HFFc6 (cell line): ENCODE results near the gene POP5. TPM values are rescaled to one million over a fixed set of nuclear protein-coding genes. Genes with fewer than 3 reads are reported as not detected.

Experiments
- DNase-seq: peaks from one replicate; pipeline ENCODE4 v3.0.0-alpha.2; 2018
- H3K27ac Mint-ChIP-seq: 2 replicates; pipeline ENCODE4 v1.8.0; 2020; ENCODE audit warnings: mild to moderate bottlenecking, mixed read lengths
- H3K27me3 Mint-ChIP-seq: 2 replicates; pipeline ENCODE4 v1.8.0; 2021; ENCODE audit warnings: mild to moderate bottlenecking, moderate library complexity, mixed read lengths; ENCODE audit not compliant: insufficient read depth
- H3K36me3 Mint-ChIP-seq: 2 replicates; pipeline ENCODE4 v1.8.0; 2021; ENCODE audit warnings: low read depth, mixed read lengths
- H3K4me1 Mint-ChIP-seq: 2 replicates; pipeline ENCODE4 v1.8.0; 2020; ENCODE audit warnings: low read depth, mixed read lengths
- H3K4me3 Mint-ChIP-seq: 2 replicates; pipeline ENCODE4 v1.8.0; 2020; ENCODE audit warnings: mild to moderate bottlenecking, moderate library complexity, mixed read lengths
- H3K9me3 Mint-ChIP-seq: 2 replicates; pipeline ENCODE4 v1.8.0; 2020; ENCODE audit warnings: mild to moderate bottlenecking, mixed read lengths
- total RNA-seq, 6 experiments: library from RNA; stranded (reverse); fragmentation: NEBNext Ultra II Directional; extraction: Animal tissue kit (Norgen Biotek cat#: 25700); gene quantifications; 2 replicates in 1 of 6; 3 replicates in 5 of 6; pipeline ENCODE4 v1.2.3, GENCODE V29; 2021
- TF ChIP-seq, protein P1 (sequence below): fragments of 200-600 bp; sonication (generic); IDR thresholded peaks from 2 replicates; pipeline ENCODE4 v1.5.0; 2021; ENCODE audit warnings: antibody characterized with exemption, mild to moderate bottlenecking

The POP5 gene
- total RNA-seq, 6 experiments from 2014 or later = 56.5 to 63.4 (median 60.6) TPM

- H3K4me3 Mint-ChIP-seq = no peak overlapping the region
- peak overlapping the region; percentile 24 for H3K27ac Mint-ChIP-seq
- no peaks in the 10 kb centered on the region for H3K9me3 Mint-ChIP-seq
- peaks cover 15% of the 10 kb centered on the region for H3K4me1 Mint-ChIP-seq
- no peak for DNase-seq
- H3K36me3 Mint-ChIP-seq = peaks cover 45% of the 10 kb centered on the region
- TF ChIP-seq, protein P1, sequence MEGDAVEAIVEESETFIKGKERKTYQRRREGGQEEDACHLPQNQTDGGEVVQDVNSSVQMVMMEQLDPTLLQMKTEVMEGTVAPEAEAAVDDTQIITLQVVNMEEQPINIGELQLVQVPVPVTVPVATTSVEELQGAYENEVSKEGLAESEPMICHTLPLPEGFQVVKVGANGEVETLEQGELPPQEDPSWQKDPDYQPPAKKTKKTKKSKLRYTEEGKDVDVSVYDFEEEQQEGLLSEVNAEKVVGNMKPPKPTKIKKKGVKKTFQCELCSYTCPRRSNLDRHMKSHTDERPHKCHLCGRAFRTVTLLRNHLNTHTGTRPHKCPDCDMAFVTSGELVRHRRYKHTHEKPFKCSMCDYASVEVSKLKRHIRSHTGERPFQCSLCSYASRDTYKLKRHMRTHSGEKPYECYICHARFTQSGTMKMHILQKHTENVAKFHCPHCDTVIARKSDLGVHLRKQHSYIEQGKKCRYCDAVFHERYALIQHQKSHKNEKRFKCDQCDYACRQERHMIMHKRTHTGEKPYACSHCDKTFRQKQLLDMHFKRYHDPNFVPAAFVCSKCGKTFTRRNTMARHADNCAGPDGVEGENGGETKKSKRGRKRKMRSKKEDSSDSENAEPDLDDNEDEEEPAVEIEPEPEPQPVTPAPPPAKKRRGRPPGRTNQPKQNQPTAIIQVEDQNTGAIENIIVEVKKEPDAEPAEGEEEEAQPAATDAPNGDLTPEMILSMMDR = no peak
- no peaks in the 10 kb centered on the region; the same call in 1 of the 2 replicates for H3K27me3 Mint-ChIP-seq
Measured at GRCh38 chr12:120573560-120573959, 7.6 kb downstream of the POP5 start.

DNA sequence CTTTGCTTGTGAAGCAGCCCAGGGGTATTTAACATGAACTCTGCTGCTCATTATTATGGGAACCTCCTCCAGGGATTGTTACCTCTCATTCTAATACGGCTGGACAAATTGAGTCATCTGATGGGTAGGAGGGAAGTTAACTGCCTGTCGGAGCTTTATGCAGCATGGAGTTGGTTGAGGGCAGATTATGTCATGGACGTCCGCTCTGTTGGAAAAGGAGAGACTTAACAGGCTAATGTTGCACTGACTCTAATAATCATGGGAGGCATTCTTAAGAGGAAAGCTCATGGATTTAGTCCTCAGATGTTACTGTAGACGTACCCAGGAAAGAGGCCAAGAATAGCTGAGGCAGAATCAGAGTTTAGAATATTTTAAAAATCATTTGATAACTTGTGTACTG is 9.9 kb downstream of the POP5 start:
- Mint-ChIP-seq H3K27ac (peak overlapping the region; percentile 54), H3K9me3 (no peaks in the 10 kb centered on the region), H3K4me1 (peaks cover 15% of the 10 kb centered on the region), H3K27me3 (no peaks in the 10 kb centered on the region), H3K36me3 (peaks cover 46% of the 10 kb centered on the region), H3K4me3 (no peak overlapping the region)
- TF ChIP-seq, protein P1 = no peak
- DNase-seq = peak; percentile 15

- Mint-ChIP-seq H3K36me3 (peaks cover 26% of the 10 kb centered on the region), H3K4me3 (no peak overlapping the region), H3K27ac (no peak overlapping the region), H3K9me3 (no peaks in the 10 kb centered on the region), H3K4me1 (no peaks in the 10 kb centered on the region), H3K27me3 (peaks cover 2% of the 10 kb centered on the region; the same call in 1 of the 2 replicates)
- DNase-seq = no peak
- TF ChIP-seq, protein P1 = no peak
Measured at GRCh38 chr12:120563495-120563894, 17.7 kb downstream of the POP5 start.

GRCh38 chr12:120562906-120563305 is 18.3 kb downstream of the POP5 start:
- Mint-ChIP-seq H3K4me1 (peaks cover 1% of the 10 kb centered on the region), H3K36me3 (peaks cover 27% of the 10 kb centered on the region), H3K9me3 (no peaks in the 10 kb centered on the region), H3K27ac (no peak overlapping the region), H3K4me3 (no peak overlapping the region), H3K27me3 (peaks cover 2% of the 10 kb centered on the region; the same call in 1 of the 2 replicates)
- TF ChIP-seq, protein P1 = no peak
- DNase-seq = no peak

- no peak for DNase-seq
- Mint-ChIP-seq H3K4me3 (no peak overlapping the region), H3K9me3 (no peaks in the 10 kb centered on the region), H3K27me3 (peaks cover 2% of the 10 kb centered on the region; the same call in 1 of the 2 replicates), H3K36me3 (peaks cover 25% of the 10 kb centered on the region), H3K27ac (peak overlapping the region; percentile 7; the same call in 1 of the 2 replicates), H3K4me1 (peaks cover 11% of the 10 kb centered on the region)
- TF ChIP-seq, protein P1 = no peak
Measured at GRCh38 chr12:120557589-120557988, 23.6 kb downstream of the POP5 start.

DNA sequence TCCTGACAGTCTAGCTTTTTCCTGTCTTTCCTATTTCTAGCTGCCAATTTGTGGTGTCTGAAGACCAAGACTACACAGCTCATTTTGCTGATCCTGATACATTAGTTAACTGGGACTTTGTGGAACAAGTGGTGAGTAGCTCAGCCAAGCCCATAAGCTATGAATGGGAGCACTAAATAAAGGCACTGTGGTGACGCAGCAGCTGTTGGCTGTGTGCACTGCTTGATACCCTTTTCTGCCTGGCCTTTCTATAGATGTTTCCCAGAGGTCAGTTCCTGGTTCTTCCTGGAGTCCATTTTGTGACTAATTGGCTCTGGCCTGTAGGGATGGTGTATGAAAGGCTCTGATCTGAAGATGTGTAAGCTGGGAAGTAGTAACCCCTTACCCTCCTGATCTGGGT is 26.5 kb downstream of the POP5 start:
- peaks cover 11% of the 10 kb centered on the region for H3K4me1 Mint-ChIP-seq
- H3K9me3 Mint-ChIP-seq = no peaks in the 10 kb centered on the region
- H3K27me3 Mint-ChIP-seq = no peaks in the 10 kb centered on the region
- DNase-seq = no peak
- no peak overlapping the region for H3K4me3 Mint-ChIP-seq
- no peak overlapping the region for H3K27ac Mint-ChIP-seq
- H3K36me3 Mint-ChIP-seq = peaks cover 30% of the 10 kb centered on the region
- TF ChIP-seq, protein P1 = no peak
